ENCODE measurements around the gene CES1.
A peak's percentile ranks its signal among the peaks of the same experiment; 100 is the strongest.
"Not testable (repeated sequence)": the region's sequence is repeated elsewhere in the genome, so short reads cannot be mapped to it uniquely, and the experiment has no call there.

Gene CES1

GRCh38 chr16:55830658-55831294 lies 2.1 kb downstream of the CES1 start:
- no peak for DNase-seq (ENCODE audit: low spot score)

GRCh38 chr16:55829232-55829631 lies 3.7 kb downstream of the CES1 start:
- not testable (repeated sequence) for DNase-seq (ENCODE audit: low spot score)

DNA sequence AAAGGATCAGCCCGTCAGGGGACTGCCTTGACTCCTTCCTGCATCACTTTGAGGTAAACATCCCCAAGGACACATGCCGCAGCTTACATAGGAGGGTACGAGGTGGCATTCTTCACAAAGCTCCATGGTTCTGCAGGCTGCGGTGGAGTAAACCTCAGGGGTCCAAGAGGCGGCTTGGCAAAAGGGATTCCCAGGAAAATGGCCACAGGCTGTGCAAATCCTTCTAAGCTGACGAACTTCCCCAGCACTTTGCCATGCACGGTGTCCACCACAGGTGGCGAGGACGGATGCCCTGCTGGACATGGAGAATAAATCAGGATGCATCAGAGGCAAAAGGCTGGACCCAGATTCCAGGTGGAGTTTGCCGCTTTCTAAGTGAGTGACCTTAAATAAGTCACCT lies 4.2 kb downstream of the CES1 start:
- DNase-seq (ENCODE audit: low spot score), result no peak

GRCh38 chr16:55825115-55825728 lies 7.7 kb downstream of the CES1 start:
- no peak for DNase-seq (ENCODE audit: low spot score)

GRCh38 chr16:55824473-55825000 lies 8.4 kb downstream of the CES1 start:
- DNase-seq (ENCODE audit: low spot score), result peak; percentile 12

- DNase-seq (ENCODE audit: low spot score), result no peak
Observed at GRCh38 chr16:55822280-55822810, 10.6 kb downstream of the CES1 start.

GRCh38 chr16:55821210-55821609 lies 11.7 kb downstream of the CES1 start:
- DNase-seq (ENCODE audit: low spot score), result no peak

GRCh38 chr16:55820615-55821014 lies 12.3 kb downstream of the CES1 start:
- no peak for DNase-seq (ENCODE audit: low spot score)

- no peak for DNase-seq (ENCODE audit: low spot score)
Observed at GRCh38 chr16:55817236-55817912, 15.5 kb downstream of the CES1 start.

DNA sequence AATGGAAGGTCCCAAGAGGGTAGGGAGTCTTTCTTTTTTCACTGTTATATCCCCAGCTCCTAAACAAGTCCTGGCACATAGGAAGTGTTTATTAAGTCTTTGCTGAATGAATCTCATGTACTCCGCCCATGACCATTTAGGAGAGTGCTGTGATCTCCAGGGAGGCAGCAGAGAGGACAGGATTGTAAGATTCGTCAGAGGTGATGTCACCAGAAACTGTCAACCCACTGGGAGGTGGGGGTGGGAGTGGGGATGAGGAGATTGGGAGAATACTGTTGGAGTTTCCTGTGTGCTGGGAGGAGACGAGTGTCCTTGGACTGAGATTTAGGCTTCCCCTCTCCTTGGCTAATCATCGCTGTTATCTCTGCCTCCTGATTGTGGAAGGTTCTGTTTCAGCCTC lies 16.7 kb downstream of the CES1 start:
- not testable (repeated sequence) for DNase-seq (ENCODE audit: low spot score)

DNA sequence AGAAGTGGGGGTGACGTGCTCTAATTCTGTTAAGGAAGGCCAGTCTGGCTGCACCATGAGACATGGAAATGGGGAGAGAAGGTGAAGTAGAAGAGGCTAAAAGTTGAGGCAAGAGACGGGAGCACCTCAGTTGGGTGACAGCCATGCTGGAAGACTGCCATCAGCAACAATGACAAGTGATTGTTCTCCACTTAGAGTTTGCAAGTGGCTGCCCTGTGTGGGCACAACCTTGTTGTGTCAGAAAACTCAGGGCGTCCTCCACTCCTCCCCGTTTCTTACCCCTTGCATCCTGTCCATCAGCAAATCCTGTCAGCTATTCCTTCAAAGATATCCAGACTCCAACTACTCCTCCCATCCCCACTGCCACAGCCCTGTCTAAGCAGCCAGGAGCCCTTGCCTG lies 17.6 kb downstream of the CES1 start:
- DNase-seq (ENCODE audit: low spot score), result no peak

DNA sequence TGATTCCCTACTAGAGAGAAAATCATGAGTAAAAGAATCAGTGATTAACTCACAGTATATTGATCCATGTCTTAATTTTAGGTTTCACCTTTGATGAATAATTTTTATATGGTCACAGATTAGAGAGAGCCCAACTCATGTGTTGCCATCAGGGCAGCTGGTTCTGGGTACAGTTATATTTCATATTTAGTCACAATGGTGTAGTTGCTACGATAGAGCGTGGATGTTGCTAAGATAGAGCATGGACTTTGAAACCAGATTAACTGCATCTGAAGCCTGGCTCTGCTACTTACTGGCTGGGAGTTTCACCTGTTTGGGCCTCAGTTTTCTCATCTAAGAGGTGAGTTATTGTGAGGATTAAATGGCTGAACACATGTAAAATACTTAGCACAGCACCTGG lies 18.7 kb downstream of the CES1 start:
- not testable (repeated sequence) for DNase-seq (ENCODE audit: low spot score)

DNA sequence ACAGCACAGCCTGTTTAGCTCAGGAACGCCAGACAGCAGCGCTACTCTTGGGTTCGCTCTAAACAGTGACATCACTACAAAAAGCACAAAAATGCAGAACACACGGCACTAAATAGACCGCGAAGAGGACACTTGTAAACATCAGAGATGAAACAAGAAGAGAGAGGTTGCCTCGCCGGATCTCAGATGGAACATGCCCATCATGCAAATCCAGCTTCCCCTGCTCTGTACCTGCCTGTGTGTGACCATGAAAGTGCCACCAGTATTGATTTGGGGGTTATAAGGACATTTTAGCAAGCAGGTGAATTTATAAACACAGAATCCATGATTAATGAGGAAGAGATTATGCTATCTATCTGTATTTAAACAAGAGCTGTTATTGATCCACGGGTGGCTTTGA lies 19.2 kb downstream of the CES1 start:
- DNase-seq (ENCODE audit: low spot score), result not testable (repeated sequence)

- DNase-seq (ENCODE audit: low spot score), result no peak
Observed at GRCh38 chr16:55812951-55813350, 19.9 kb downstream of the CES1 start.

- DNase-seq (ENCODE audit: low spot score), result no peak
Observed at GRCh38 chr16:55811811-55812210, 21.1 kb downstream of the CES1 start.

- DNase-seq (ENCODE audit: low spot score), result no peak
Observed at GRCh38 chr16:55810451-55810961, 22.4 kb downstream of the CES1 start.

DNA sequence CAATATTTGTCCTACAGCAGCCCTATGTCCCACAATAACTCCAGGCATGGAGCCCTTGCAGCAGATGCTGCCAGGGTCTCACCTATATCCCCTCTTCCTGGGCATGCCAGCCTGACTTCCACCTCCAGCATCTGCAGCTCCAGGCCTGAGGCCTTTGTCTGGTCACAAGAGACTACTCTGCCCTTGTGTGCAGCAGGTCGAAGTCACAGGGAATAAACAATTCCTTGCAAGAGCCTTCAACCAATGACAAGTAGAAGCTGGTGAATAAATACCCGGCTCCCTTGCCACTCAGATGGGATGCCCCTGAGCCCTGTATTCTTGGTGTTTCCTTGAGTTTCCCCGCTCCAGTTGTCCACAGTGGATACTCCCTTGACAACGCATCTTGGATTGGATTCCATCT lies 23.0 kb downstream of the CES1 start:
- no peak for DNase-seq (ENCODE audit: low spot score)

- no peak for DNase-seq (ENCODE audit: low spot score)
Observed at GRCh38 chr16:55809386-55809785, 23.5 kb downstream of the CES1 start.

DNA sequence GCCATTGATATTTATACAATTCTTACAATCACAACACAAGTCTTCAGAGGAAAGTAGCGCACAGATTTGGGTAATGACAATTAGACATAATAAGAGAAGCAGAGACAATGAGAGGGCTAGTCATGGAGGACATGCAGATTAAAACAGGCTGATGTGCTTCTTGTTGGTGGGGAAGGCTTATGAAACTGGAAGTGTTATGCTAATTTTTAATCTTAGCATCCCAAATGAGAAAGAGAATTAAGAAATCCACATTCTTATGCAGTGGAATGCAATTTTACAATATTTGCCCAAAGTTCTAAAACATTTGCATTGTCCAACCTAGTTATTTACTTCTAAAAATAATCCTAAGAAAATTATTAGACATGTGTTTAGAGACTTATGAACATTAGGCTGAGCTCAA lies 24.6 kb downstream of the CES1 start:
- DNase-seq (ENCODE audit: low spot score), result not testable (repeated sequence)

DNA sequence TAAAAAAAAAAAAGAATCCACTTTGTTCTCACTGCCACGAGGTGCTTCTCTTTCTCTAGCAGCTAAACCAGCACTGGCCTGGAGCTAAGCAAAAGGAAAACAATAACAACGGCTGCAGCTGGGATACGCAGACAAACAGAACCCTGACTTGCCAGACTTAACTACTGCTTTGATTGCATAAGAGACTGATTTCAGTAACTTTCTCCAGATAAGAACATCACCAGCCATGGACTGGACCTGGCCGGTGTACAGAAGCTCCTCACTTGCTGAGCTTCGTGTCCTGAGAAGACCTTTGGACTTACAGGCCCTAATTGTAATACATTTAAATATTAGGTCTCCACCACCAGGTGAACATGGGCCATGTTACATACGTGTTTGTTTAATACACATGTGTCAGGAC lies 27.8 kb downstream of the CES1 start:
- not testable (repeated sequence) for DNase-seq (ENCODE audit: low spot score)

- DNase-seq (ENCODE audit: low spot score), result not testable (repeated sequence)
Observed at GRCh38 chr16:55803681-55804080, 29.2 kb downstream of the CES1 start.

DNA sequence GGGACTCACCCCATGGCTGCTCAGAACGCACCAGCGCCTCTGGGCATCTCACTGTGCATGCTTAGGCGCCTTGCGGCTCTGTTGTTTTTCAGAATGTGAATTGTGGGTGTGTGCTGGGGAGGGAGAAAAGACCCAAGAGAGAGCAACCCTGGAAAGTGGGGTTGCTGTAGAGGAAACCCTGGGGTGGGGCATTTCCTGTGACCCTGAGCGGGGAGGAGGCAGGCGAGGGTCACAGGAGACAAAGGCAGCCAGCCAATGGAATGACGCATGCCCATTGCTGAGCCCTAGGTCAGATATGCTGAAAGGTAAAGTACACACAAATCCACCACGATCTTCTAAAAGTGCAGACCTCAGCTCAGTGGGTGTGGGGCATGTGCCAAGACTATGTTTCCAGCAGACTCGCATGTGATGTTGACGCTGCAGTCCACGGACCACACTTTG lies 39.9 kb downstream of the CES1 start:
- not testable (repeated sequence) for DNase-seq (ENCODE audit: low spot score)

DNA sequence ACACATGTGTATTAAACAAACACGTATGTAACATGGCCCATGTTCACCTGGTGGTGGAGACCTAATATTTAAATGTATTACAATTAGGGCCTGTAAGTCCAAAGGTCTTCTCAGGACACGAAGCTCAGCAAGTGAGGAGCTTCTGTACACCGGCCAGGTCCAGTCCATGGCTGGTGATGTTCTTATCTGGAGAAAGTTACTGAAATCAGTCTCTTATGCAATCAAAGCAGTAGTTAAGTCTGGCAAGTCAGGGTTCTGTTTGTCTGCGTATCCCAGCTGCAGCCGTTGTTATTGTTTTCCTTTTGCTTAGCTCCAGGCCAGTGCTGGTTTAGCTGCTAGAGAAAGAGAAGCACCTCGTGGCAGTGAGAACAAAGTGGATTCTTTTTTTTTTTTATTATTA lies 41.4 kb downstream of the CES1 start:
- not testable (repeated sequence) for DNase-seq (ENCODE audit: low spot score)

Measured in kidney tubule cell (primary cell).